Left lung (tissue), 10 donors: ENCODE results near the gene SCAI. TPM values are rescaled to one million over a fixed set of nuclear protein-coding genes. Genes with fewer than 3 reads are reported as not detected.
"Not testable (repeated sequence)": the region's sequence is repeated elsewhere in the genome, so short reads cannot be mapped to it uniquely, and the experiment has no call there.

ENCODE experiments used
- ATAC-seq: fragments of 200-7000 bp; cut with Tn5 transposase; one replicate; pipeline ENCODE4 v1.9.1; 2020; ENCODE audit warnings: moderate library complexity
- DNase-seq, 4 donors: peaks; one replicate each; pipeline ENCODE4 v3.0.0-alpha.2; 2013 to 2020
- H3K27ac ChIP-seq, 2 donors: fragments of 200-600 bp; sonication (generic) in 1 of 2; one replicate each; pipeline versions ENCODE4 v1.5.0 to v1.8.0; 2020 to 2021
- H3K27me3 ChIP-seq, 2 donors: fragments of 200-600 bp; sonication (generic) in 1 of 2; one replicate each; pipeline versions ENCODE4 v1.5.0 to v1.8.0; 2020 to 2021
- H3K36me3 ChIP-seq, 2 donors: fragments of 200-600 bp; sonication (generic) in 1 of 2; one replicate each; pipeline versions ENCODE4 v1.5.0 to v1.8.0; 2020 to 2021
- H3K4me1 ChIP-seq, 2 donors: fragments of 200-600 bp; one replicate each; pipeline ENCODE4 v1.8.0; 2021
- H3K4me3 ChIP-seq, 2 donors: fragments of 200-600 bp; sonication (generic) in 1 of 2; one replicate each; pipeline versions ENCODE4 v1.5.0 to v1.8.0; 2020 to 2021; ENCODE audit warnings: mild to moderate bottlenecking in 1 of 2
- H3K9me3 ChIP-seq, 2 donors: fragments of 200-600 bp; sonication (generic) in 1 of 2; one replicate each; pipeline versions ENCODE4 v1.5.0 to v1.8.0; 2020 to 2021
- intact Hi-C, 2 donors: fragments of 100-400 bp; cut with DNase I; formaldehyde crosslinking; loops; one replicate each; pipeline versions ENCODE4 v1.11.2 to v1.14.2; 2022
- polyA plus RNA-seq, 6 donors: library from polyadenylated mRNA; unstranded; fragments of 120-200 nt; gene quantifications; one replicate each; pipeline ENCODE4 v1.2.1, GENCODE V29; 2013; ENCODE audit not compliant: insufficient read length in 6 of 6
- total RNA-seq, 2 donors: library from RNA; stranded (reverse); fragmentation: NEBNext Ultra II Directional; extraction: Animal tissue kit (Norgen Biotek cat#: 25700); gene quantifications; one replicate each; pipeline ENCODE4 v1.2.1, GENCODE V29; 2021
- TF ChIP-seq, protein P1 (sequence below), 2 donors: fragments of 200-600 bp; sonication (generic) in 1 of 2; IDR thresholded peaks; one replicate each; pipeline versions ENCODE4 v1.5.0 to v1.8.0; 2021; ENCODE audit warnings: antibody characterized with exemption in 2 of 2
- donor health status: DM: no; HTN: yes; CAD: no.
- donor health status: DM: no; HTN: no; CAD: no.

Gene SCAI
- total and polyA plus RNA-seq, 8 donors, result 12.7 to 22.7 (median 15.7) TPM

DNA sequence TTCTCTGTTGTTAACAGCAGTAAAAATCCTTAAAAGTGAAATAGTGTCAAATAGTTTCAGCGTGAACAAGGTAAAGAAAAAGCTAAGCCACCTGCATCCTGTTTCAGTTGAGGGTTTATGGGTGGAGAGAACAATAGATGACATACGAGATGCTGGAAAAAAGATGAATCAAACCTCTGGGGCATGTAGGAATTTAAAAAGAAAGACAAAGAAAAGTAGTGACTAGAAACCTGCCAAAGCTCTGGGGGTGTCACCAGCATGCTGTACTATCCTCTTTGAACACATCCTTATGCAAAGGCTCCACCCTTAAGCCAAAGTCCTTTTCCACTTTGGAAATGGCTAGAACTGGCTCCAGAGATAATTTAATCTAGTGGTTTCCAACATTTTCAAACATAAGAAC is 22.2 kb downstream of the SCAI start:
- Histone ChIP-seq H3K4me1 (peaks cover 0 to 8% of the 10 kb centered on the region in 2 donors), H3K36me3 (no peaks in the 10 kb centered on the region), H3K27ac (no peak overlapping the region), H3K4me3 (no peak overlapping the region), H3K27me3 (no peaks in the 10 kb centered on the region), H3K9me3 (no peaks in the 10 kb centered on the region)
- TF ChIP-seq, protein P1, sequence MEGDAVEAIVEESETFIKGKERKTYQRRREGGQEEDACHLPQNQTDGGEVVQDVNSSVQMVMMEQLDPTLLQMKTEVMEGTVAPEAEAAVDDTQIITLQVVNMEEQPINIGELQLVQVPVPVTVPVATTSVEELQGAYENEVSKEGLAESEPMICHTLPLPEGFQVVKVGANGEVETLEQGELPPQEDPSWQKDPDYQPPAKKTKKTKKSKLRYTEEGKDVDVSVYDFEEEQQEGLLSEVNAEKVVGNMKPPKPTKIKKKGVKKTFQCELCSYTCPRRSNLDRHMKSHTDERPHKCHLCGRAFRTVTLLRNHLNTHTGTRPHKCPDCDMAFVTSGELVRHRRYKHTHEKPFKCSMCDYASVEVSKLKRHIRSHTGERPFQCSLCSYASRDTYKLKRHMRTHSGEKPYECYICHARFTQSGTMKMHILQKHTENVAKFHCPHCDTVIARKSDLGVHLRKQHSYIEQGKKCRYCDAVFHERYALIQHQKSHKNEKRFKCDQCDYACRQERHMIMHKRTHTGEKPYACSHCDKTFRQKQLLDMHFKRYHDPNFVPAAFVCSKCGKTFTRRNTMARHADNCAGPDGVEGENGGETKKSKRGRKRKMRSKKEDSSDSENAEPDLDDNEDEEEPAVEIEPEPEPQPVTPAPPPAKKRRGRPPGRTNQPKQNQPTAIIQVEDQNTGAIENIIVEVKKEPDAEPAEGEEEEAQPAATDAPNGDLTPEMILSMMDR (IDR thresholded peaks at IDR 0.05), result no peak
- ATAC-seq (no peak), DNase-seq (no peak)
- intact Hi-C loops, result no loop called here

DNA sequence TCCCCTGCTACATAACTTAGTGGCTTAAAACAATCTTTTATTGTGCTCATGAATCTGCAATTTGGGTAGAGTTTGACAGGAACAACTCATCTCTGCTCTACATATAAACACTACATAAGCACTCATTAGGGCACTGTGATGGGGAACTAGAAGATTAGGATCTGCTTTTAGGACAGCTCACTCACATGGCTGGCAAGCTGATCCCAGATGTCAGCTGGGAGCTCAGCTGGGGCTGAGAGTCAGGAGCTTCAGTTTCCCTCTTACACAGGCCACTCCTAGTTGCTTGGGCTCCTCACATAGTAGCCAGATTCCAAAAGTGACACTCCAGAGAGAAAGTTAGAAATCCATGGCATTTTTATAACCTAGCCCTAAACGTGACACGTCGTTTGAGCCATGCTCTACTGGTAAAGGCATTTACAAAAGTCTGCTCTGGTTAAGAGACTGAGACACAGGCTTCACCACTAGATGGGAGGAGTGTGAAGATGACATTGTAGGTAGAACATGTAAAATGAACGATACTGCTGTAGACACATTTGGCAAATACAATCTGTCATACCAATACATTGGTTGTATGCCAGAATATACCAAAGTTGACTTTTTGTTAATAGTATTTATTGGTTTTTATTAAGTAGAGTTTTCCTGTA is 23.6 kb downstream of the SCAI start:
- intact Hi-C loops, result no loop called here
- Histone ChIP-seq H3K4me1 (no peaks in the 10 kb centered on the region), H3K27me3 (no peaks in the 10 kb centered on the region), H3K36me3 (no peaks in the 10 kb centered on the region), H3K4me3 (no peak overlapping the region), H3K27ac (no peak overlapping the region), H3K9me3 (no peaks in the 10 kb centered on the region)
- ATAC-seq (peak; percentile 24), DNase-seq (no peak)
- TF ChIP-seq, protein P1 (IDR thresholded peaks at IDR 0.05), result no peak

DNA sequence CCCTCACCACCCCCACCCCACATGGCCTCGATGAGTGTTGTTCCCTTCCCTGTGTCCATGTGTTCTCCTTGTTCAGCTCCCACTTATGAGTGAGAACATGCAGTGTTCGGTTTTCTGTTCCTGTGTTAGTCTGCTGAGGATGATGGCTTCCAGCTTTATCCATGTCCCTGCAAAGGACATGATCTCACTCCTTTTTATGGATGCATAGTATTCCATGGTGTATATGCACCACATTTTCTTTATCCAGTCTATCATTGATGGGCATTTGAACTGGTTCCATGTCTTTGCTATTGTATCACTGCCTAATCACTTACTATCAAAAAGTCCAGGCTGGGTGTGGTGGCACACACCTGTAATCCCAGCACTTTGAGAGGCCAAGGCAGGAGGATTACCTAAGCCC is 24.6 kb downstream of the SCAI start:
- H3K4me3 ChIP-seq, H3K36me3 ChIP-seq, DNase-seq, H3K27ac ChIP-seq, ATAC-seq, H3K4me1 ChIP-seq, H3K9me3 ChIP-seq, H3K27me3 ChIP-seq, intact Hi-C loops: not testable (repeated sequence)

DNA sequence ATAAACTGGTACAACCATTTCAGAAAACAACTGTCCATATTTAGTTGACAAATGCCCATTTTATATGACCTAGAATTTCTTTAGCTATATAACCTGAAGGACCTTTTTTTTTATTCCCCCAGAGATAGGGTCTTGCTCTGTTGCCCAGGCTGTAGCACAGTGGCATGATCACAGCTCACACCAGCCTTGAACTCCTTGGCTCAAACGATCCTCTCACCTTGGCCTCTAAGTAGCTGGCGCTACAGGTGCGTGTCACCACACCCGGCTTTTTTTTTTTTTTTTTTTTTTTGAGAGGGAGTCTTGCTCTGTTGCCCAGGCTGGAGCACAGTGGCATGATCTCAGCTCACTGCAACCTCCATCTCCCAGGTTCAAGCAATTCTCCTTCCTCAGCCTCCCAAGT is 28.8 kb downstream of the SCAI start:
- H3K27me3 ChIP-seq, H3K4me1 ChIP-seq, H3K4me3 ChIP-seq, H3K27ac ChIP-seq, ATAC-seq, intact Hi-C loops, DNase-seq, H3K36me3 ChIP-seq: not testable (repeated sequence)
- H3K9me3 ChIP-seq, result peaks cover 0 to 11% of the 10 kb centered on the region in 2 donors

DNA sequence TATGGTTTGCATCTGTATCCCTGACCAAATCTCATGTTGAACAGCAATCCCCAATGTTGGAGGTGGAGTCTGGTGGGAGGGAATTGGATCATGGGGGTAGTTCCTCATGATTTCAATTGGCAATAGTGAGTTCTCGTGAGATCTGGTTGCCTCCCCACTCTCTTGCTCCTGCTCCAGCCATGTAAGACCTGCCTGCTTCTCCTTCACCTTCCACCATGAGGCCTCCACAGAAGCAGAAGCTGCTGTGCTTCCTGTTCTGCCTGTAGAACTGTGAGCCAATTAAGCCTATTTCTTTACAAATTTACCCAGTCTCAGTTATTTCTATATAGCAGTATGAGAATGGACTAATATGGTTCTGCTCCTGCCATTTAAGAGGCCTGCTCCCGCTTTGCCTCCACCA is 32.9 kb downstream of the SCAI start:
- Histone ChIP-seq H3K27ac (no peak overlapping the region), H3K4me1 (no peaks in the 10 kb centered on the region), H3K36me3 (no peaks in the 10 kb centered on the region), H3K27me3 (no peaks in the 10 kb centered on the region), H3K4me3 (no peak overlapping the region), H3K9me3 (peaks cover 0 to 11% of the 10 kb centered on the region in 2 donors)
- intact Hi-C loops, result no loop called here
- DNase-seq (no peak), ATAC-seq (no peak)
- TF ChIP-seq, protein P1 (IDR thresholded peaks at IDR 0.05), result no peak

DNA sequence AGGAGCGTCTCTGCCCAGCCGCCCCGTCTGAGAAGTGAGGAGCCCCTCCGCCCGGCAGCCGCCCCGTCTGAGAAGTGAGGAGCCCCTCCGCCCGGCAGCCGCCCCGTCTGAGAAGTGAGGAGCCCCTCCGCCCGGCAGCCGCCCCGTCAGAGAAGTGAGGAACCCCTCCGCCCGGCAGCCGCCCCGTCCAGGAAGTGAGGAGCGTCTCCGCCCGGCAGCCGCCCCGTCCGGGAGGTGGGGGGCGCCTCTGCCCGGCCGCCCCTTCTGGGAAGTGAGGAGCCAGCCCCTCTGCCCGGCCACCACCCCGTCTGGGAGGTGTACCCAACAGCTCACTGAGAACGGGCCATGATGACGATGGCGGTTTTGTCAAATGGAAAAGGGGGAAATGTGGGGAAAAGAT is 34.8 kb downstream of the SCAI start:
- H3K9me3 ChIP-seq, ATAC-seq: not testable (repeated sequence)

DNA sequence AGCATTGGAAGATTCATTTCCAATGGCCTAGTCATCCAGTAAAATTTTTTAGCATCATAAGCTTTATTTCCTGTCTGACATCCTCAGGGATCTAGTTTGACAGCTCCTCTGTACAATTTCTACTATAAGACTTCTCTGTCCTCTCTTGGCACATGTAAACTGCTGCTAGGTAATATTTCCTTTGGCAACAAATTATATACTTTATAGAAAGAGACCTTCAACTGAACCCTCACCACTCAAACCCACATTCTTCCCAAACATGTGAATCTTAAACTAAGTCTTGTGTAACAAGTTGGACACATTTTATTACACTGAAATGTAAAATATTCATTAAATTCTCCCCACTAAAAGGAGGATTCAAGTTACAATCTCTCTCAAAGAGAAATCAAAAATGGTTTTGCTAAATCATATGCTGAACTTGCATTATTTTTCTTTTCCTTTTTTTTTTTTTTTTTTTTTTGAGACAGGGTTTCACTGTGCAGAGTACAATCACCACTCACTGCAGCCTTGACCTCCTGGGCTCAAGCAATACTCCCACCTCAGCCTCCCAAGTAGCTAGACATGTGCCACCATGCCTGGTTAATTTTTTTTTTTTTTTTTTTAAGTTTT is 36.9 kb downstream of the SCAI start:
- Histone ChIP-seq H3K4me3 (no peak overlapping the region), H3K27me3 (no peaks in the 10 kb centered on the region), H3K27ac (no peak overlapping the region), H3K9me3 (peaks cover 0 to under 1% of the 10 kb centered on the region in 2 donors), H3K4me1 (no peaks in the 10 kb centered on the region), H3K36me3 (no peaks in the 10 kb centered on the region)
- DNase-seq, result no peak
- TF ChIP-seq, protein P1 (IDR thresholded peaks at IDR 0.05), result no peak
- intact Hi-C loops, result no loop called here
- no peak for ATAC-seq

More for the DNA sequence above, 34.8 kb downstream of the SCAI start:
- H3K27me3 ChIP-seq, intact Hi-C loops, DNase-seq, H3K4me3 ChIP-seq, H3K27ac ChIP-seq, H3K4me1 ChIP-seq, H3K36me3 ChIP-seq: not testable (repeated sequence)
